GM18873 (cell line): ENCODE measurements around the gene NEGR1.
"Not testable (repeated sequence)": the region's sequence is repeated elsewhere in the genome, so short reads cannot be mapped to it uniquely, and the experiment has no call there.

Source experiments
- ATAC-seq: cut with Tn5 transposase; IDR thresholded peaks from one replicate; pipeline ENCODE4 v1.9.1; 2021; ENCODE audit warnings: mild to moderate bottlenecking, moderate library complexity, moderate number of reproducible peaks; ENCODE audit not compliant: unreplicated experiment, low FRiP score

Gene NEGR1

GRCh38 chr1:71967670-71968069 is 314.7 kb downstream of the NEGR1 start:
- ATAC-seq: no peak

DNA sequence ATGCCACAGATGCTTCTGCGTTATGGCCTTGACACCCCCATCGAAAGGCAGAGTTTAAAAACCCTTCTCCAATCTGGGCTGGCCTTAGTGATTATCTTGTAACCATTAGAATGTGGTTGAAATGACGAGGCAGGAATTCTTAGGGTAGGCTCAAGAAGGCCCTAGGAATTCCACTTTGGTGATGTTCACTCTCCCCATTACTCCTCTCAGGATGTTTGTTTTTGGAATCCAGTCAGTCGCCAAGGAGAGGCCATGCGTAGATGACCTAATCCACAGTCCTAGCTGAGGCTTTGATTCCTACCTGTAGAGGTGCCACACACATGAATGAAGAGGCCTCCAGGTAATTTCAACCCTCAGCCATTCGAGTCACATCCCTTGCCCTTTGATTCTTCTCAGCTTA is 318.2 kb downstream of the NEGR1 start:
- no peak for ATAC-seq

GRCh38 chr1:71956613-71957285 is 325.6 kb downstream of the NEGR1 start:
- no peak for ATAC-seq

DNA sequence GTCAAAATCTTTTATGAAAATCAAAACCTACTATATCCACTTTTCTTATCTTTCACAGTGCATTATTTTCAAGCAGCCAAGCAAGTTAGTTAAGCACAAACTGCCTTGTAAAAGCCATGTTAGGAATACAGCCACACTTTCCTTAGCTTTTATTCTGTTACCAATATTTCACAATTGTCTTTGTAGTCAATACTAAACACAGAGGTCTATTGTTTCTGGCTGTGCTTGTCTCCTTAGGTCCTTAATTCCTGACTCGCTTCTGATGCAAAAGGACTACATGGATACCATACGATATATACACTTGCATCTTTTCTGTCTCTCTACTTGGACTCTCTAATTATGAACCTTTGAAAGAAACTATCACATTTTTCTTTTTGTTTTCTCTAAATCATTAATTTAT is 331.8 kb downstream of the NEGR1 start:
- no peak for ATAC-seq

- ATAC-seq: no peak
Observed at GRCh38 chr1:71949681-71950080, 332.7 kb downstream of the NEGR1 start.

DNA sequence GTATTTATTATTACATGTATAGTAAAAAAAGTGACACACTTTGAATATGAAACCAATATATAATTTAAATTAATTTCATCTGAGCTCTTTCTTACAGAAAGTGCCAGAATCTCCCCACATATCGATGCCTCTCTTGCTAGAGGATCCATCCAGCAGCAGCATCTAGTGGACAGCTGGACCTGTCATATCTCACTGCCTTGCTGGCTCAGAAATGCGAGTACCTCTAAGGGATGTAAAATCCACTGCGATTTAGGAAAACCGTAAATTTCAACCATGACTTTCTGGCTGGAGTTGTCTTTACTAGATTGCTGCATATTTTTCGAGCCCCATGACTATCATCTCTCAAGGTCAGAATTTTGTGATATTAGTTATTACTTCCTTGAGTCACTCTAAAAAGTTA is 333.8 kb downstream of the NEGR1 start:
- ATAC-seq: no peak

DNA sequence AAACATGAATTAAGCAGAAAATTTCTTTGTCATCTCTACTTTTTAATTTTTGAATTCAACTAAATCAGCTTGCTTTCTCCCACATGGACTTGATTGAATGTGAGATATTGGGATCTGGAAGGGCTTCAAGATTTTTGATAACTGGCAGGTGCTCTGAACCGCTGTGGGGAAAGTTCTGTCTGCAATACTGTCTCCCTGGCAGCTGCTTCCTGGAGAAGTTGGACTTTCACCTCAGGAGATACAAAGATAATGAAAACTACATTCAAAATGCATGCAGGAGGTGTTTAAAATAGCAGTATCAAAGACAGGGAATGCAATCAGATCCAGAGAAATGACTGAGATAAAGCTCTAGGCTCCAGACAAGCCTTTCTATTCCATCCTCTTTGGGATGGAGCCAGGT is 338.3 kb downstream of the NEGR1 start:
- ATAC-seq: no peak

DNA sequence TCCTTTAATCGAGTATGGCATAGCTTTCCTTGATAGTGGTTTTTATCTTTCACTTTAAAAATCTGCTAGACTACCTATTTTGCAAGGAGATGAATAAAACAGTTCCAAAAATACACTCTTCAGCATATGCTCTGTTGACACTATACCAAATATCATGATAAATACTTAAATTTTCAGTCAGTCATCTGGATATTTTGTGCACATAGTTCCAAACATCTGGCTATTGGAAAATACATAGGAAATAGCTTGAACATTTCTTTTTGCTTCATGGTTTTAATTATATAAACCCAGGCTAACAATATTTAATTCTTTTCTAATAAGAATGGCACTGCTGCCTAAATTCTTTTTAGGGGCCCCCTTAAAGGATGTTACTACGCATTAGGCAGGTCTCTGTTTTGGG is 342.1 kb downstream of the NEGR1 start:
- no peak for ATAC-seq

DNA sequence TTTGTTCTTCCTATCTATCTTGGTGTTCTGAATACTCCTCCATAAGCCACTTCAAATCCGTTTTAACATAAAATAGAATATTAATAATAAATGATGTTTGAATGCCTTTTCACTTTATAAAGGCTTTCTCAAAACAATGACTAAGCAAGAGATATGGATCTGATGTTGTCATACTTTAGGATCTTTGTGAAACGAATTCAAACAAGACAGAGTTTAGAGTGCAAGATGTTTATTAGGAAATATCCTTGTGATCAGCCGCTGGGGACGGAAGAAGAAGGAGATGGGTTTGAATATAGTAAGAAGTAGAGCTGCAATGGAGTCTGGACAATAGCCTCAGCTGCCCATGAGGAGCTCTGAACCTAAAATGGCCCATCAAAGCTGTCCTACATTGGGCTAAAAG is 351.8 kb downstream of the NEGR1 start:
- ATAC-seq: no peak

DNA sequence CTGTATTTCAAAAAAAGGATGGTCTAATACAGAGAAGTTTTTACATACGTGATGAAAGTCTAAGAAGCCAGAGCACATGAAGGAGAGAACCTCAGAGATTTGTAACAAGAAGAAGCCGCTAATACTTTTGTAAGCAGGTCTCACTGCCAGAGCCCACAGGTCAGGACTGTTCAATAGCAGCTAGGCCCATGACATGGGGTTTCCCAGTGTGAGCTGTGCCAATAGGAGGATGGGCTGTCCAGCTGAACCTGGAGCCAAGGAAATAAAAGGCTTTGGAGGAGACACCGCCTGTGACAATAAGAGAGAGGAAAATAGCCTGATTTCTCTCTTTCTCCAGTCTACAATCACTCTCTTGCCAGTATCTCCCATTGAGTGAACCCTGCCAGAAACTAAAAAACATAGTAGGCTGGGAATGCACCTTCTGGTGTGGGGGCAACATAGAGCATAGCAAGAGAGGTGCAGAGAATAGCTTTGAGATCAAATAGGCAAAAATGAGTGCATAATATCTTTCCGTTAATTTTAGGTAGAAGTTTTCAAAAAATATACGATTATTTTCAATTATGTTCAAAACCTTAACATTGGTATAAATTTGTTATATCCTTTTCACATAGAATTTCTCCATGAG is 360.3 kb downstream of the NEGR1 start:
- no peak for ATAC-seq

DNA sequence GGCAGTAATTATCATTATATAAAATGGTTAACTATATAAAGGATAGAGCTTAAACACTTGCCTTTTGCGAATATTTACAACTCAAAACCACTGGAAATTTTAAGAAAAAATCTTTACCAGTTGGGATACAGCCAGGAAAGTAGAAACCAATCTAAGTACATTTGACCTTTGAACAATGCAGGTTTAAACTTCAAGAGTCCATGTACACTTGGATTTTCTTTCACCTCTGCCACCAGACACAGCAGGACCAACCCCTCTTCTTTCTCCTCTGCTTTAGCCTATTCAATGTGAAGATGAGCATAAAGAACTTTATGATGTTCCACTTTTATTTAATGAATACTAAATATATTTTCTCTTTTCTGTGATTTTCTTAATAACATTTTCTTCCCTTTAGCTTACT is 361.1 kb downstream of the NEGR1 start:
- ATAC-seq: no peak

DNA sequence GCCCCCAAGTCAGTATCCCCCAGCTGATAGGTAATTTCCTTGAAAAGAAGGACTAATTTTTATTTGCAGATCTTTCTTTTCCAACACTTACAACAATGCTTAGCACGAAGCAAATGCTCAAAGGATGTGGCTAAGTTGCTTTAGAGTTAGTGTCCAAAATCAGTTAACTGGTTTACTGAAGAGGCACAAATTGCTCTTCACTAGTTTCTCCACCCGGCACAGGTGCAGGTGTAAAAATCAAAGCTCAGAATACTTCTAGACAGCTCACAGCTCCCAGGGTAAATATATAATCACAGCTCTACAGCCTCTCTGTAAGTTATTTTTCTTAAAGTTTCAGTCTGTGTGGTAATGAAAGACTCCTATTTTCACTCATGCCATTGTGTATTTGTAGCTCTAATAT is 361.8 kb downstream of the NEGR1 start:
- no peak for ATAC-seq

- no peak for ATAC-seq
Observed at GRCh38 chr1:71919811-71920509, 362.4 kb downstream of the NEGR1 start.

DNA sequence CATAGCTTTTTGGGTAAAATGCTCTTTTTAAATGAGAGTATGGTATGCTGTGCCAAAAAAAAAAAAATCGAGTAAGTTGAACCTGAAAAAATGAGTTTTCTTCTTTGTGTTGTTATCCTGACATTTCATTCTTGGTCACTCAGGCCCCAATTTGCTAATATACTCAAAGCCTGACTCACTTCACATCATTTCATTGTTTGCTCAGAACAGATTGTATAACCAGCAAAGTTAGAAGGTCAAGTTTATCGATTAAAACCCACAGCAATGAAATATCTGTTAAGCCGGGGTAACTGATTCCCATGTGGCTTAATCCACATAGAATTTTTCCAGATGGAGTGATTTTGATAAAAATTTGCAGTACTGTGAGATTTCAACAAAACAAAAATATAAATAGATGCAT is 363.7 kb downstream of the NEGR1 start:
- ATAC-seq: no peak

DNA sequence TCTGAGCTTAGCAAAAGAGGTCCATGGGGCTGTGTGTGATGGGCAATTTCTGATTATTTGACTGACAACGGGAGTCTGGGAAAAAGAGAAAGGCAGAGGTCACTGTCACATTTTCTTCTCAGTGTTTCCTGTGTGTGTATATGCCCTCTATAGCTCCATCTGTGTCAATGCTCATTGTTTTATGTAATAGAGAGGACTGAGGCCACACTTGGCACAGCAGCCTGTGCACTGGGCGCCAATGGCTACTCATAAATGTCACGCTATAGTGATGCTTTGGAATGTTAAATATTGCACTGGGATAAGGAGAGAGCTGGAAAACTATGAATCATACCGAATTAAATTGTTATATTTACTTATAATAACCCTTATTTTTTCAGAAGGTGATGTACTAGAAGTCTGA is 365.4 kb downstream of the NEGR1 start:
- no peak for ATAC-seq

- no peak for ATAC-seq
Observed at GRCh38 chr1:71914626-71915025, 367.7 kb downstream of the NEGR1 start.

DNA sequence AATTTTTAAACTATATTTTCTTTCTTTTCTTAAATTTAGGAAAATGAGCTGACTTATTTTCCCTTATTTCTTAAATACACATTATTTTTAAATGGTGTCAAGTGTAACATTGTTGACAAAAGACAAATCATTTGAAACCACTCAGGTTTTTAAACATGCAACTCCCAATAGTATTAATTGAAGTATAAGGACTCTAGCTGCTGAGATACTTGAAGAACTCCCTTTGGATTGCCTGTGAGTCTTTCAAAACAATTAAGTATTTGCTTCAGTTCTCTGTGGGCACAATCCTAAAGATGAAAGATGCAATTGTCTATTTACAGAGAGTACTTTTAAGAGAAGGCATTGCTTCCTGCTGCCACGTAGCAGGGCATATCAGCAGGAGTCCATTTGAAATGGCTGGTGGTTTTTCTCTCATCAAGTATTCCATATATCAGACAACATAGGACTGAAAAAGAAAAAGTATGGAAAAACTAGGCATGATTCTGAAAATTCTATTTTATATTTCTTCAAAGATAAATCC is 373.4 kb downstream of the NEGR1 start:
- ATAC-seq: no peak

- ATAC-seq: no peak
Observed at GRCh38 chr1:71908303-71908702, 374.0 kb downstream of the NEGR1 start.

GRCh38 chr1:71899881-71900280 is 382.5 kb downstream of the NEGR1 start:
- no peak for ATAC-seq

GRCh38 chr1:71888166-71888565 is 394.2 kb downstream of the NEGR1 start:
- ATAC-seq: not testable (repeated sequence)

- no peak for ATAC-seq
Observed at GRCh38 chr1:71885171-71885570, 397.2 kb downstream of the NEGR1 start.

DNA sequence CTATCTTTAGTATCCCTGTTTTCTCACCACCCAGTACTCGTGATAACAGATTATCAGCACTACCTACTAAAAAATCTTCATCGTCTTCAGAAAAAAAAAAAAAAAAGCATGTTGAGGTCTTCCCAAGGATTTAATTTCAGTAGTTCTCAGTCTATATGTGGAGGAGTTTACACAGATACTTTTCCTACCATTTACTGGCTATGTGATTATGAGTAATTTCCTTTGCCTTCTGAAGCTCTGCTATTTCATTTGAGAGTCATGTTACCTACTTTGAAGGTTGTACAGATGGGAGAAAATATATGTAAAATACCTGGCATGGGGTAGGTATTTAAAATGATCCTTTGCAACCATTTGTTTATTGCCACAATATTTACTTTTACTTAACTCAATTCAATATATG is 399.7 kb downstream of the NEGR1 start:
- no peak for ATAC-seq
